Panc1 (cell line): ENCODE measurements around the gene RBKS. TPM values are rescaled to one million over a fixed set of nuclear protein-coding genes. Genes with fewer than 3 reads are reported as not detected.

Source experiments
- ATAC-seq: fragments of 200-7000 bp; cut with Tn5 transposase; 2 replicates; pipeline ENCODE4 v1.9.1; 2020; ENCODE audit warnings: mild to moderate bottlenecking, moderate library complexity
- BruUV-seq: library from RNA; stranded (reverse); fragments of 400-500 nt; replicated peaks from 2 replicates; lab custom pipeline; 2021; lab: Mats Ljungman, UMichigan
- CTCF ChIA-PET: fragments of 300-600 bp; sonication (Branson Sonifier 250); formaldehyde crosslinking; loops from one replicate; lab custom pipeline; 2022; ENCODE audit warnings: antibody characterized with exemption; lab: Charles Lee
- POLR2A ChIA-PET: fragments of 300-600 bp; sonication (Branson Sonifier 250); formaldehyde crosslinking; loops from one replicate; lab custom pipeline; 2022; ENCODE audit warnings: antibody characterized with exemption; lab: Charles Lee
- DNase-seq: peaks from one replicate; pipeline ENCODE4 v3.0.0-alpha.2; 2010; ENCODE audit warnings: low read depth, low spot score
- H3K27ac ChIP-seq: 2 replicates; pipeline ENCODE4 v1.5.1; 2011; ENCODE audit warnings: mild to moderate bottlenecking, low read length, inconsistent platforms
- H3K27me3 ChIP-seq: fragments of 200-500 bp; sonication (Bioruptor generic); 2 replicates; pipeline ENCODE4 v1.6.0; 2014; ENCODE audit warnings: low read length, inconsistent platforms; ENCODE audit not compliant: control insufficient read depth, insufficient read depth
- H3K36me3 ChIP-seq: fragments of 200-500 bp; sonication (Bioruptor generic); 2 replicates; pipeline ENCODE4 v1.5.1; 2014; ENCODE audit warnings: inconsistent platforms, mild to moderate bottlenecking, low read length, moderate library complexity; ENCODE audit not compliant: control insufficient read depth, insufficient read depth
- H3K4me1 ChIP-seq: 2 replicates; pipeline ENCODE4 v1.5.1; 2011; ENCODE audit warnings: inconsistent platforms, mild to moderate bottlenecking, low read length, moderate library complexity; ENCODE audit not compliant: control insufficient read depth, insufficient read depth
- H3K4me3 ChIP-seq, 2 experiments: 2 replicates each; pipeline ENCODE4 v1.5.1; 2011 to 2012; ENCODE audit warnings: low read depth in 2 of 2, low read length in 2 of 2, mild to moderate bottlenecking in 2 of 2, inconsistent platforms in 1 of 2, moderate library complexity in 1 of 2
- H3K9me3 ChIP-seq: fragments of 200-500 bp; sonication (Bioruptor generic); 2 replicates; pipeline ENCODE4 v1.5.1; 2014; ENCODE audit warnings: low read depth, mild to moderate bottlenecking, inconsistent platforms, low read length, moderate library complexity; ENCODE audit not compliant: control insufficient read depth, insufficient read depth
- CTCF ChIP-seq: fragments of 450-650 bp; IDR thresholded peaks from 2 replicates; pipeline ENCODE4 v1.5.1; 2017; ENCODE audit warnings: mild to moderate bottlenecking
- POLR2AphosphoS5 ChIP-seq: IDR thresholded peaks from 2 replicates; pipeline ENCODE4 v1.6.1; 2012; ENCODE audit warnings: mild to moderate bottlenecking, low read depth, low read length, moderate library complexity
- REST ChIP-seq, 2 experiments: IDR thresholded peaks; 2 replicates each; pipeline ENCODE4 v1.6.1; 2011 to 2012; ENCODE audit warnings: low read depth in 2 of 2, control low read depth in 1 of 2, low read length in 1 of 2, mild to moderate bottlenecking in 1 of 2, moderate library complexity in 1 of 2; ENCODE audit not compliant: insufficient read depth in 1 of 2
- SIN3A ChIP-seq: IDR thresholded peaks from 2 replicates; pipeline ENCODE4 v1.6.1; 2012; ENCODE audit warnings: low read depth, mild to moderate bottlenecking, low read length, moderate library complexity, borderline replicate concordance; ENCODE audit not compliant: insufficient read depth
- TCF7L2 ChIP-seq: IDR thresholded peaks from 2 replicates; pipeline ENCODE4 v1.6.1; 2011; ENCODE audit warnings: mild to moderate bottlenecking, low read depth, low read length, inconsistent platforms
- in situ Hi-C: cut with HindIII; loops from 2 replicates; pipeline ENCODE4 v1.10.0; 2016; ENCODE audit warnings: low sequenced_read_pairs, low pct_unique_long_range_greater_than_20kb
- intact Hi-C: fragments of 100-400 bp; cut with micrococcal nuclease; formaldehyde crosslinking; loops from one replicate; pipeline ENCODE4 v1.10.0; 2022; ENCODE audit not compliant: unreplicated experiment
- total RNA-seq: library from RNA; stranded (reverse); gene quantifications from one replicate; pipeline ENCODE4 v1.2.1, GENCODE V29; 2021; ENCODE audit not compliant: unreplicated experiment

The RBKS gene
- total RNA-seq, 1 experiment from 2014 or later = 2.2 TPM

- CTCF ChIA-PET = no interaction called here
- peaks cover 20% of the 10 kb centered on the region for H3K4me1 ChIP-seq
- ATAC-seq = no peak
- BruUV-seq = no TSS peak
- intact Hi-C loops (no loop called here), in situ Hi-C loops (no loop called here)
- H3K9me3 ChIP-seq = no peaks in the 10 kb centered on the region
- POLR2A ChIA-PET = interaction anchor here (0.6 kb wide), 1 partner anchor 156 kb away, joined by 4 read pairs; no protein-coding TSS in a partner anchor
- no peak overlapping the region; a peak in 1 of 4 replicates for H3K4me3 ChIP-seq
- H3K27ac ChIP-seq = 0 out of 2 replicates have a peak overlapping the region, but pooled peaks have one; percentile 86
- TF ChIP-seq SIN3A (no peak), TCF7L2 (no peak), CTCF (no peak), POLR2AphosphoS5 (no peak), REST (IDR thresholded peaks at IDR 0.05; ENCODE audit: insufficient read depth in 1 of 2, low read depth in 2 of 2, low read length in 1 of 2) (no peak)
- H3K27me3 ChIP-seq = no peaks in the 10 kb centered on the region
- no peaks in the 10 kb centered on the region; the same call in 1 of the 2 replicates for H3K36me3 ChIP-seq
- DNase-seq = no peak
These were observed 1.4 kb downstream of the RBKS start for GRCh38 chr2:27888790-27889189.

GRCh38 chr2:27887830-27888229, 2.4 kb downstream of the RBKS start:
- Histone ChIP-seq H3K27me3 (no peaks in the 10 kb centered on the region), H3K4me1 (peaks cover 20% of the 10 kb centered on the region), H3K27ac (no peak overlapping the region), H3K4me3 (no peak overlapping the region), H3K36me3 (no peaks in the 10 kb centered on the region; the same call in 1 of the 2 replicates), H3K9me3 (no peaks in the 10 kb centered on the region)
- ChIA-PET POLR2A (interaction anchor here (0.7 kb wide), 1 partner anchor 49 kb away, joined by 5 read pairs; no protein-coding TSS in a partner anchor), CTCF (interaction anchor here (1.1 kb wide), 1 partner anchor 165 kb away, joined by 3 read pairs; no protein-coding TSS in a partner anchor)
- TF ChIP-seq CTCF (no peak), POLR2AphosphoS5 (no peak), REST (IDR thresholded peaks at IDR 0.05; ENCODE audit: insufficient read depth in 1 of 2, low read depth in 2 of 2, low read length in 1 of 2) (no peak), SIN3A (no peak), TCF7L2 (no peak)
- intact Hi-C loops = no loop called here
- in situ Hi-C loops = no loop called here
- DNase-seq (no peak), ATAC-seq (no peak)
- BruUV-seq = no TSS peak
